A549 treated with CpdA at 1 μM for 4 hours (cell line): ENCODE data around the gene INHBE. TPM values are rescaled to one million over a fixed set of nuclear protein-coding genes. Genes with fewer than 3 reads are reported as not detected.

Experiments
- total RNA-seq: library from RNA; stranded (reverse); fragments of 200-300 nt; extraction: Qiagen RNA extraction; gene quantifications from 5 replicates; pipeline ENCODE4 v1.2.3, GENCODE V29; 2022; ENCODE audit warnings: low read depth

The INHBE gene, protein sequence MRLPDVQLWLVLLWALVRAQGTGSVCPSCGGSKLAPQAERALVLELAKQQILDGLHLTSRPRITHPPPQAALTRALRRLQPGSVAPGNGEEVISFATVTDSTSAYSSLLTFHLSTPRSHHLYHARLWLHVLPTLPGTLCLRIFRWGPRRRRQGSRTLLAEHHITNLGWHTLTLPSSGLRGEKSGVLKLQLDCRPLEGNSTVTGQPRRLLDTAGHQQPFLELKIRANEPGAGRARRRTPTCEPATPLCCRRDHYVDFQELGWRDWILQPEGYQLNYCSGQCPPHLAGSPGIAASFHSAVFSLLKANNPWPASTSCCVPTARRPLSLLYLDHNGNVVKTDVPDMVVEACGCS
- 0.07 to 0.20 TPM (median 0.13 TPM) in 4 of 5 replicates, not detected in the other for total RNA-seq

GRCh38 chr12:57454566-57455373 is at the start of gene INHBE:
TSS of gene INHBE (plus strand) at chr12:57455307. CDS start at chr12:57455537, 230 bp downstream.

GRCh38 chr12:57430931-57431566 is 24.1 kb upstream of the INHBE start, which contains the start of gene R3HDM2:
TSS of gene R3HDM2 (minus strand) at chr12:57431043. CDS start at chr12:57310428, 120,615 bp downstream.

GRCh38 chr12:57434517-57435223 is 20.4 kb upstream of the INHBE start, which contains the start of gene INHBC:
TSS of gene INHBC (plus strand) at chr12:57434784. CDS start at chr12:57434887, 103 bp downstream.

GRCh38 chr12:57459750-57460467 is 4.8 kb downstream of the INHBE start, which contains the start of gene GLI1:
TSS of gene GLI1 (plus strand) at chr12:57459785. CDS start at chr12:57463692, 3,907 bp downstream.

DNA sequence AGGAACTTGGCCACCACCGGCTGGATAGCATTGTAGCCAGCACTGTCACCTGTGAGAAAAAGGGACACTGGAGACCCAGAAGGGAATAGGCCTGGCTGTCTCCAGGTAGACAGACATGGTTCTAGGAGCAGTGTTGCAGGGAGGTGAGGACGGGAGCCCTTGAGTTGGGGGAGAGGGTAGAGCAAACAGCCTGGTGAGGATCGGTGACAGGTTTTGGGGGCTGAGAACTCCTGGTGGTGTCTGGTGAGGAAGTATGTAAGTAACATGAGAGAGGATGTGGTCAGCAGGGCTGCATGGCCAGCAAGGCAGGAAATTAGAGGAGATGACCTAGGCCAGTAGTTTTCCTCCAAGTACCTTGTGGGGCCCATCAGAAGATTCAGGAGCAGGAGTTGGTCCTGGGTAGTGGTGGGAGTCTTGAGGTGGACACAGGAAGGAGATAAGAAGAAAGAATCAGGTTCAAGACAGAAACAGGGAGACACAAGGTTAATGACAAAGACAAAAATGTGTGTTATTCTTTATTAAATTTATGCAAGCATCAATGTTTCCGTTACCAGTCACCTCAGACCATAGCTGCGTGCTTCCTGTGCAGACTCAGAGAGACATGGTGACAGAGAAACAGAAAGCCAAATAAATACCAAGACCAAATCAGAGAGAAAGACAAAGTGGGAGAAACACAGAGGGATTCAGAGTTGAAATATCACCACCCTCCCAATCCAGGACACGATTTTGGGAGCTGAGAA is 24.4 kb downstream of the INHBE start, which contains the start of gene ARHGAP9:
ARHGAP9 (minus strand) TSS at position 491 of the 740 bp plus-strand sequence; CDS start at position 31, 460 bp downstream.

DNA sequence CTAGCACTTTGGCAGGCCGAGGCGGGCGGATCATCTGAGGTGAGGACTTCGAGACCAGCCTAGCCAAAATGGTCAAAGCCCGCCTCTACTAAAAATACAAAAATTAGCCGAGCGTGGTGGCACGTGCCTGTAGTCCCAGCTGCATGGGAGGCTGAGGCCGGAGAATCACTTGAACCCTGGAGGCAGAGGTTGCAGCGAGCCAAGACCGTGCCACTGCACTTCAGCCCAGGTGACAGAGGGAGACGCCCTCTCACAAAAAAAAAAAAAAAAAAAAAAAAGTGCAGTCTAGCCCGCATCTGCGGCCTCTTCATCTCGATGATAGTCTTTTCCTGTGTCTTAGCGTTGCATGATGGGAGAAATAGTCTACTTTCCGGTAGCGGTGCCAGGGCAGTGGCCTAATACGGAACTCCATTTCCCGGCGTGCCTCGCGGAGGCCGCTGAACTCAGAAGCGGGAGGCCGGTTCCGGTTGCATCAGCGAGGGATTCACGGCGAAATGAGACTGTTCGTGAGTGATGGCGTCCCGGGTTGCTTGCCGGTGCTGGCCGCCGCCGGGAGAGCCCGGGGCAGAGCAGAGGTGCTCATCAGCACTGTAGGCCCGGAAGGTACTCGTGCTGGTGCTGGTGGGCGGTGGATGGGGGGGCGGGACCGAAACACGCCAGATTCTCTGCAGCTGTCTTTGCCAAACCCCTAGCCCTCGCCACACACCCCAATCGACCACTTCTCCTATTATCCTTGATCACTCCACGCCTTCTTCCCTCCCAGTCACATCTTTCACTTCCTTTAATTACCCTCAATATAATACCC is 32.7 kb downstream of the INHBE start, which contains the start of gene MARS1:
MARS1 (plus strand) TSS at position 472 of the 805 bp plus-strand sequence; CDS start at position 495, 23 bp downstream.

Other genes with a start within 250 kb of the INHBE start
- 3.8 to 6.1 TPM (median 5.9 TPM) in 5 replicates for gene NXPH4, start 238.5 kb upstream of the INHBE start, total RNA-seq
- 127 to 135 TPM (median 131 TPM) in 5 replicates for gene SHMT2, start 225.6 kb upstream of the INHBE start, total RNA-seq
- 0.20 to 0.64 TPM (median 0.53 TPM) in 5 replicates for gene STAC3, start 204.1 kb upstream of the INHBE start, total RNA-seq
- gene R3HDM2, start 24.3 kb upstream of the INHBE start, total RNA-seq: 8.2 to 11.6 TPM (median 10.1 TPM) in 5 replicates
- 0.03 to 0.07 TPM in 2 of 5 replicates, not detected in the others for gene INHBC, start 20.5 kb upstream of the INHBE start, total RNA-seq
- 7.1 to 13.9 TPM (median 12.0 TPM) in 5 replicates for gene GLI1, start 4.5 kb downstream of the INHBE start, total RNA-seq
- 0.20 to 0.91 TPM (median 0.40 TPM) in 5 replicates for gene ARHGAP9, start 24.6 kb downstream of the INHBE start, total RNA-seq
- 151 to 225 TPM (median 156 TPM) in 5 replicates for gene MARS1, start 32.8 kb downstream of the INHBE start, total RNA-seq
- gene DDIT3, start 65.2 kb downstream of the INHBE start, total RNA-seq: 35.7 to 48.5 TPM (median 39.1 TPM) in 5 replicates
- gene MBD6, start 67.5 kb downstream of the INHBE start, total RNA-seq: 23.2 to 32.2 TPM (median 27.5 TPM) in 5 replicates
- gene DCTN2, start 91.9 kb downstream of the INHBE start, total RNA-seq: 112 to 184 TPM (median 114 TPM) in 5 replicates
- gene KIF5A, start 94.7 kb downstream of the INHBE start, total RNA-seq: 0.17 to 0.31 TPM (median 0.23 TPM) in 5 replicates
- gene PIP4K2C, start 135.9 kb downstream of the INHBE start, total RNA-seq: 36.3 to 44.3 TPM (median 42.6 TPM) in 5 replicates
- gene DTX3, start 149.5 kb downstream of the INHBE start, total RNA-seq: 14.4 to 21.2 TPM (median 18.1 TPM) in 5 replicates
- 4.8 to 7.0 TPM (median 6.8 TPM) in 5 replicates for gene ARHGEF25, start 156.1 kb downstream of the INHBE start, total RNA-seq
- 36.6 to 54.4 TPM (median 48.1 TPM) in 5 replicates for gene B4GALNT1, start 177.9 kb downstream of the INHBE start, total RNA-seq
- gene OS9, start 238.8 kb downstream of the INHBE start, total RNA-seq: 116 to 127 TPM (median 119 TPM) in 5 replicates